Stomach (tissue), 4 donors: Measurements from ENCODE around the gene DKK2.
"Not testable (repeated sequence)": the region's sequence is repeated elsewhere in the genome, so short reads cannot be mapped to it uniquely, and the experiment has no call there.

Experiments
- EP300 ChIP-seq: sonication (generic); formaldehyde crosslinking; IDR thresholded peaks from one replicate; pipeline ENCODE4 v1.6.1; 2017; ENCODE audit warnings: antibody characterized with exemption
- POLR2A ChIP-seq, 4 donors: fragments of 450-650 bp; IDR thresholded peaks; one replicate each; pipeline ENCODE4 v1.6.1; 2016; ENCODE audit warnings: antibody characterized with exemption in 4 of 4, control low read depth in 2 of 4, mild to moderate bottlenecking in 1 of 4, moderate library complexity in 1 of 4
- TF ChIP-seq, protein P1 (sequence below), 7 experiments: fragments of 450-650 bp in 4 of 7; fragments of 200-600 bp in 3 of 7; sonication (generic) in 3 of 7; IDR thresholded peaks; one replicate each; pipeline ENCODE4 v1.5.1; 2016 to 2019; ENCODE audit warnings: antibody characterized with exemption in 7 of 7, control low read depth in 2 of 7, mild to moderate bottlenecking in 1 of 7

DNA sequence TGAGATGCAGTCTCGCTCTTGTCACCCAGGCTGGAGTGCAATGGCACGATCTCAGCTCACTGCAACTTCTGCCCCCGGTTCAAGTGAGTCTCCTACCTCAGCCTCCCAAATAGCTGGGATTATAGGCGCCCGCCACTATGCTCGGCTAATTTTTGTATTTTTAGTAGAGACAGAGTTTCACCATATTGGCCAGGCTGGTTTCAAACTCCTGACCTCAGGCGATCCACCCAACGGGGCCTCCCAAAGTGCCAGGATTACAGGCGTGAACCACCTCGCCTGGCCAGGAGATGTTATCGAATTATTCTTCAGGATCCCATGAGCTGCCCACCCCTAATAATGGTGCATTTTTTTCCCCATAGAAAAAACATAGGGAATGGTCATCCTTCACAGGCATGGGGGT is 128.1 kb downstream of the DKK2 start:
- TF ChIP-seq, protein P1, sequence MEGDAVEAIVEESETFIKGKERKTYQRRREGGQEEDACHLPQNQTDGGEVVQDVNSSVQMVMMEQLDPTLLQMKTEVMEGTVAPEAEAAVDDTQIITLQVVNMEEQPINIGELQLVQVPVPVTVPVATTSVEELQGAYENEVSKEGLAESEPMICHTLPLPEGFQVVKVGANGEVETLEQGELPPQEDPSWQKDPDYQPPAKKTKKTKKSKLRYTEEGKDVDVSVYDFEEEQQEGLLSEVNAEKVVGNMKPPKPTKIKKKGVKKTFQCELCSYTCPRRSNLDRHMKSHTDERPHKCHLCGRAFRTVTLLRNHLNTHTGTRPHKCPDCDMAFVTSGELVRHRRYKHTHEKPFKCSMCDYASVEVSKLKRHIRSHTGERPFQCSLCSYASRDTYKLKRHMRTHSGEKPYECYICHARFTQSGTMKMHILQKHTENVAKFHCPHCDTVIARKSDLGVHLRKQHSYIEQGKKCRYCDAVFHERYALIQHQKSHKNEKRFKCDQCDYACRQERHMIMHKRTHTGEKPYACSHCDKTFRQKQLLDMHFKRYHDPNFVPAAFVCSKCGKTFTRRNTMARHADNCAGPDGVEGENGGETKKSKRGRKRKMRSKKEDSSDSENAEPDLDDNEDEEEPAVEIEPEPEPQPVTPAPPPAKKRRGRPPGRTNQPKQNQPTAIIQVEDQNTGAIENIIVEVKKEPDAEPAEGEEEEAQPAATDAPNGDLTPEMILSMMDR (IDR thresholded peaks at IDR 0.05), result not testable (repeated sequence)
- not testable (repeated sequence) for TF ChIP-seq EP300; POLR2A (IDR thresholded peaks at IDR 0.05)
